ENCODE measurements around the gene PELI2.
A peak's percentile ranks its signal among the peaks of the same experiment; 100 is the strongest.

Gene PELI2

GRCh38 chr14:56117765-56118610 lies at the start of gene PELI2:
Gene PELI2, plus strand, starts transcription at chr14:56118411. Its CDS starts 250 bp downstream, at chr14:56118661.
- peak within 1 kb of the TSS; percentile 98 for H3K27ac ChIP-seq
- H3K4me1 ChIP-seq (ENCODE audit: control insufficient read depth in 1 of 2, insufficient read depth in 1 of 2, low read depth in 1 of 2, low read length in 1 of 2) = peaks cover 77 to 82% of the 10 kb centered on the region in 2 experiments
- no peaks in the 10 kb centered on the region for H3K9me3 ChIP-seq
- H3K27me3 ChIP-seq = no peaks in the 10 kb centered on the region
- H3K36me3 ChIP-seq = no peaks in the 10 kb centered on the region
- TF ChIP-seq CTCF (IDR thresholded peaks at IDR 0.05) = peak; percentile 67
- peak within 1 kb of the TSS; percentile 79 to 87 for H3K4me3 ChIP-seq (ENCODE audit: low read depth in 1 of 2, low read length in 1 of 2)

- TF ChIP-seq CTCF (IDR thresholded peaks at IDR 0.05) = no peak
- no peaks in the 10 kb centered on the region for H3K9me3 ChIP-seq
Measured at GRCh38 chr14:56073799-56074198, 44.4 kb upstream of the PELI2 start.

GRCh38 chr14:56075301-56075700 lies 42.9 kb upstream of the PELI2 start:
- H3K27me3 ChIP-seq = no peaks in the 10 kb centered on the region
- H3K9me3 ChIP-seq = no peaks in the 10 kb centered on the region
- H3K36me3 ChIP-seq = no peaks in the 10 kb centered on the region
- H3K27ac ChIP-seq = no peak overlapping the region
- no peak overlapping the region for H3K4me3 ChIP-seq (ENCODE audit: low read depth in 1 of 2, low read length in 1 of 2)
- H3K4me1 ChIP-seq (ENCODE audit: control insufficient read depth in 1 of 2, insufficient read depth in 1 of 2, low read depth in 1 of 2, low read length in 1 of 2) = no peaks in the 10 kb centered on the region
- TF ChIP-seq CTCF (IDR thresholded peaks at IDR 0.05) = no peak

More at GRCh38 chr14:56073799-56074198, 44.4 kb upstream of the PELI2 start:
- Histone ChIP-seq H3K36me3 (no peaks in the 10 kb centered on the region), H3K4me1 (ENCODE audit: control insufficient read depth in 1 of 2, insufficient read depth in 1 of 2, low read depth in 1 of 2, low read length in 1 of 2) (no peaks in the 10 kb centered on the region), H3K4me3 (ENCODE audit: low read depth in 1 of 2, low read length in 1 of 2) (no peak overlapping the region), H3K27ac (no peak overlapping the region), H3K27me3 (no peaks in the 10 kb centered on the region)

GRCh38 chr14:56081139-56081538 lies 37.1 kb upstream of the PELI2 start:
- TF ChIP-seq CTCF (IDR thresholded peaks at IDR 0.05) = no peak
- no peaks in the 10 kb centered on the region for H3K9me3 ChIP-seq
- H3K27me3 ChIP-seq = no peaks in the 10 kb centered on the region
- no peak overlapping the region for H3K4me3 ChIP-seq (ENCODE audit: low read depth in 1 of 2, low read length in 1 of 2)
- no peak overlapping the region for H3K27ac ChIP-seq
- no peaks in the 10 kb centered on the region for H3K4me1 ChIP-seq (ENCODE audit: control insufficient read depth in 1 of 2, insufficient read depth in 1 of 2, low read depth in 1 of 2, low read length in 1 of 2)
- no peaks in the 10 kb centered on the region for H3K36me3 ChIP-seq

GRCh38 chr14:56082880-56083279 lies 35.3 kb upstream of the PELI2 start:
- TF ChIP-seq CTCF (IDR thresholded peaks at IDR 0.05) = no peak
- Histone ChIP-seq H3K4me3 (ENCODE audit: low read depth in 1 of 2, low read length in 1 of 2) (no peak overlapping the region), H3K36me3 (no peaks in the 10 kb centered on the region), H3K9me3 (no peaks in the 10 kb centered on the region), H3K27ac (no peak overlapping the region), H3K4me1 (ENCODE audit: control insufficient read depth in 1 of 2, insufficient read depth in 1 of 2, low read depth in 1 of 2, low read length in 1 of 2) (no peaks in the 10 kb centered on the region), H3K27me3 (no peaks in the 10 kb centered on the region)
